Measurements from ENCODE around the gene DYSF.

Gene DYSF

GRCh38 chr2:71720596-71721361 lies 267.4 kb downstream of the DYSF start:
- Histone ChIP-seq H3K27ac (peak overlapping the region in 8 of 21 experiments; percentile 18 to 87 (median 69)), H3K4me3 (no peak overlapping the region)

GRCh38 chr2:71721362-71721665 lies 268.0 kb downstream of the DYSF start:
- H3K27ac ChIP-seq: peak overlapping the region in 10 of 21 experiments; percentile 9 to 87 (median 66)
- H3K4me3 ChIP-seq: no peak overlapping the region

GRCh38 chr2:71721669-71722068 lies 268.3 kb downstream of the DYSF start:
- Histone ChIP-seq H3K27ac (peak overlapping the region in 8 of 21 experiments; percentile 9 to 87 (median 64)), H3K4me3 (no peak overlapping the region)

- Histone ChIP-seq H3K27ac (peak overlapping the region in 4 of 21 experiments; percentile 18 to 87 (median 75)), H3K4me3 (no peak overlapping the region)
Measured at GRCh38 chr2:71722286-71722685, 268.9 kb downstream of the DYSF start.

- Histone ChIP-seq H3K4me3 (no peak overlapping the region), H3K27ac (no peak overlapping the region)
Measured at GRCh38 chr2:71724793-71725192, 271.4 kb downstream of the DYSF start.

GRCh38 chr2:71725836-71726235 lies 272.5 kb downstream of the DYSF start:
- no peak overlapping the region for H3K4me3 ChIP-seq
- H3K27ac ChIP-seq: no peak overlapping the region

- peak overlapping the region in 2 of 21 experiments; percentile 6 to 75 for H3K27ac ChIP-seq
- no peak overlapping the region for H3K4me3 ChIP-seq
Measured at GRCh38 chr2:71727562-71727961, 274.2 kb downstream of the DYSF start.

GRCh38 chr2:71728036-71728435 lies 274.7 kb downstream of the DYSF start:
- H3K27ac ChIP-seq: peak overlapping the region in 2 of 21 experiments; percentile 6 to 47

GRCh38 chr2:71730785-71731383 lies 277.5 kb downstream of the DYSF start:
- H3K4me3 ChIP-seq: no peak overlapping the region
- no peak overlapping the region for H3K27ac ChIP-seq

More at GRCh38 chr2:71728036-71728435, 274.7 kb downstream of the DYSF start:
- H3K4me3 ChIP-seq: no peak overlapping the region

- Histone ChIP-seq H3K4me3 (no peak overlapping the region), H3K27ac (no peak overlapping the region)
Measured at GRCh38 chr2:71734620-71735019, 281.3 kb downstream of the DYSF start.

GRCh38 chr2:71735676-71736075 lies 282.3 kb downstream of the DYSF start:
- no peak overlapping the region for H3K27ac ChIP-seq
- H3K4me3 ChIP-seq: no peak overlapping the region
